Measurements from ENCODE around the gene NUDC. TPM values are rescaled to one million over a fixed set of nuclear protein-coding genes. Genes with fewer than 3 reads are reported as not detected.

NUDC gene
- polyA plus RNA-seq, 1 of the 3 experiments (the other 2 are of a cell fraction): 153 TPM

- ChIA-PET CTCF (interaction anchor here (1.3 kb wide), 1 partner anchor 55 kb away, joined by 4 read pairs; no protein-coding TSS in a partner anchor), POLR2A (no interaction called here)
- TF ChIP-seq SIN3A (IDR thresholded peaks at IDR 0.05; ENCODE audit: borderline replicate concordance, low read depth, low read length) (no peak), RXRA (IDR thresholded peaks at IDR 0.05; ENCODE audit: borderline replicate concordance, low read depth) (no peak), REST (IDR thresholded peaks at IDR 0.05; ENCODE audit: low read depth, low read length) (no peak), NFIC (IDR thresholded peaks at IDR 0.05; ENCODE audit: borderline replicate concordance) (no peak), JUND (IDR thresholded peaks at IDR 0.05) (no peak), POLR2AphosphoS5 (IDR thresholded peaks at IDR 0.05; ENCODE audit: low read depth, low read length) (no peak), MAX (IDR thresholded peaks at IDR 0.05; ENCODE audit: low read depth) (no peak), SMC3 (IDR thresholded peaks at IDR 0.05; ENCODE audit: low read depth, low read length) (no peak), EP300 (IDR thresholded peaks at IDR 0.05; ENCODE audit: borderline replicate concordance in 1 of 2, low read depth in 1 of 2, low read length in 1 of 2) (no peak), RCOR1 (IDR thresholded peaks at IDR 0.05; ENCODE audit: low read length) (no peak), NRF1 (IDR thresholded peaks at IDR 0.05; ENCODE audit: low read depth, low read length) (no peak), ZBTB33 (IDR thresholded peaks at IDR 0.05; ENCODE audit: borderline replicate concordance, low read depth) (no peak), CHD2 (IDR thresholded peaks at IDR 0.05; ENCODE audit: low read length, partially characterized antibody) (no peak), USF2 (IDR thresholded peaks at IDR 0.05; ENCODE audit: borderline replicate concordance, low read depth, low read length) (no peak), RAD21 (IDR thresholded peaks at IDR 0.05; ENCODE audit: low read length) (no peak), GATA2 (CRISPR knock-in tag; IDR thresholded peaks at IDR 0.05) (no peak), FOSL2 (IDR thresholded peaks at IDR 0.05; ENCODE audit: borderline replicate concordance, low read depth) (no peak), TCF12 (IDR thresholded peaks at IDR 0.05) (no peak)
- Histone ChIP-seq H3K9me2 (no peaks in the 10 kb centered on the region), H4K20me1 (ENCODE audit: insufficient read depth) (peaks cover 18% of the 10 kb centered on the region; the same call in 1 of the 2 replicates), H3K79me2 (ENCODE audit: insufficient read depth) (peaks cover 37% of the 10 kb centered on the region), H3K27me3 (ENCODE audit: insufficient read depth) (no peaks in the 10 kb centered on the region), H3K4me2 (no peak overlapping the region), H3K4me1 (ENCODE audit: control insufficient read depth in 1 of 2, insufficient read depth in 2 of 2, low read depth in 1 of 2, low read length in 1 of 2) (no peaks in the 10 kb centered on the region), H3K27ac (ENCODE audit: low read depth in 2 of 2, low read length in 1 of 2) (no peak overlapping the region), H3K9ac (no peak overlapping the region), H3K36me3 (replicated peaks in 1 of 2; ENCODE audit: control insufficient read depth in 1 of 2, insufficient read depth in 2 of 2, low read length in 1 of 2) (peaks cover 28 to 31% of the 10 kb centered on the region in 2 experiments), H3K4me3 (ENCODE audit: low read depth in 2 of 2, low read length in 1 of 2) (no peak overlapping the region), H3K9me3 (no peaks in the 10 kb centered on the region), H3F3A (replicated peaks; ENCODE audit: insufficient read depth) (peaks cover 4% of the 10 kb centered on the region), H2AFZ (ENCODE audit: low read depth) (no peak overlapping the region)
- DNase-seq: no peak
- 97% methylated on average over 9 of the region's 12 CpGs for WGBS (ENCODE audit: low lambda C conversion rate)
These were observed 21.1 kb downstream of the NUDC start for GRCh38 chr1:26942656-26943055.

Data from SK-N-SH (cell line).